ENCODE data around the gene HRNR. TPM values are rescaled to one million over a fixed set of nuclear protein-coding genes. Genes with fewer than 3 reads are reported as not detected.
A peak's percentile ranks its signal among the peaks of the same experiment; 100 is the strongest.

The HRNR gene
- total and polyA plus RNA-seq, 4 donors: 0.02 TPM; not detected in 3

GRCh38 chr1:152190589-152190988, 33.4 kb downstream of the HRNR start:
- Histone ChIP-seq H3K27me3 (ENCODE audit: control insufficient read depth in 3 of 3, insufficient read depth in 3 of 3, low read length in 2 of 3) (no peaks in the 10 kb centered on the region), H3K4me1 (ENCODE audit: control insufficient read depth in 5 of 5, insufficient read depth in 5 of 5, low read length in 5 of 5) (peaks cover 0 to 11% (median 0%) of the 10 kb centered on the region in 5 donors), H3K4me3 (no peak overlapping the region), H3K27ac (ENCODE audit: low read depth in 1 of 2, low read length in 1 of 2) (no peak overlapping the region), H3K36me3 (ENCODE audit: control insufficient read depth in 4 of 4, insufficient read depth in 4 of 4, low read length in 4 of 4) (no peaks in the 10 kb centered on the region), H3K9ac (ENCODE audit: insufficient read depth in 1 of 2, low read length in 2 of 2) (no peak overlapping the region), H3K9me3 (ENCODE audit: control insufficient read depth in 4 of 4, insufficient read depth in 3 of 4, low read length in 3 of 4) (no peaks in the 10 kb centered on the region)
- WGBS, 2 donors: 31 to 47% methylated on average over 2 of the region's 2 CpGs
- ATAC-seq (ENCODE audit: insufficient read depth, low FRiP score) (no peak), DNase-seq (peak in 2 of 3 donors; percentile 4 to 41)
- TF ChIP-seq, protein P1, sequence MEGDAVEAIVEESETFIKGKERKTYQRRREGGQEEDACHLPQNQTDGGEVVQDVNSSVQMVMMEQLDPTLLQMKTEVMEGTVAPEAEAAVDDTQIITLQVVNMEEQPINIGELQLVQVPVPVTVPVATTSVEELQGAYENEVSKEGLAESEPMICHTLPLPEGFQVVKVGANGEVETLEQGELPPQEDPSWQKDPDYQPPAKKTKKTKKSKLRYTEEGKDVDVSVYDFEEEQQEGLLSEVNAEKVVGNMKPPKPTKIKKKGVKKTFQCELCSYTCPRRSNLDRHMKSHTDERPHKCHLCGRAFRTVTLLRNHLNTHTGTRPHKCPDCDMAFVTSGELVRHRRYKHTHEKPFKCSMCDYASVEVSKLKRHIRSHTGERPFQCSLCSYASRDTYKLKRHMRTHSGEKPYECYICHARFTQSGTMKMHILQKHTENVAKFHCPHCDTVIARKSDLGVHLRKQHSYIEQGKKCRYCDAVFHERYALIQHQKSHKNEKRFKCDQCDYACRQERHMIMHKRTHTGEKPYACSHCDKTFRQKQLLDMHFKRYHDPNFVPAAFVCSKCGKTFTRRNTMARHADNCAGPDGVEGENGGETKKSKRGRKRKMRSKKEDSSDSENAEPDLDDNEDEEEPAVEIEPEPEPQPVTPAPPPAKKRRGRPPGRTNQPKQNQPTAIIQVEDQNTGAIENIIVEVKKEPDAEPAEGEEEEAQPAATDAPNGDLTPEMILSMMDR (IDR thresholded peaks at IDR 0.05; ENCODE audit: control extremely low read depth, extremely low read depth): no peak

GRCh38 chr1:152189657-152190442, 34.1 kb downstream of the HRNR start:
- ATAC-seq (ENCODE audit: insufficient read depth, low FRiP score) (no peak), DNase-seq (peak; percentile 27 to 59 (median 29))
- no peaks in the 10 kb centered on the region for H3K36me3 ChIP-seq (ENCODE audit: control insufficient read depth in 4 of 4, insufficient read depth in 4 of 4, low read length in 4 of 4)
- H3K27me3 ChIP-seq (ENCODE audit: control insufficient read depth in 3 of 3, insufficient read depth in 3 of 3, low read length in 2 of 3): no peaks in the 10 kb centered on the region
- H3K4me1 ChIP-seq (ENCODE audit: control insufficient read depth in 5 of 5, insufficient read depth in 5 of 5, low read length in 5 of 5): peaks cover 0 to 11% (median 0%) of the 10 kb centered on the region in 5 donors
- TF ChIP-seq, protein P1 (IDR thresholded peaks at IDR 0.05; ENCODE audit: control extremely low read depth, extremely low read depth): peak; percentile 53
- H3K9ac ChIP-seq (ENCODE audit: insufficient read depth in 1 of 2, low read length in 2 of 2): no peak overlapping the region
- H3K9me3 ChIP-seq (ENCODE audit: control insufficient read depth in 4 of 4, insufficient read depth in 3 of 4, low read length in 3 of 4): no peaks in the 10 kb centered on the region
- WGBS, 2 donors: 18 to 19% methylated on average over 9 of the region's 9 CpGs
- H3K27ac ChIP-seq (ENCODE audit: low read depth in 1 of 2, low read length in 1 of 2): no peak overlapping the region
- no peak overlapping the region for H3K4me3 ChIP-seq

DNA sequence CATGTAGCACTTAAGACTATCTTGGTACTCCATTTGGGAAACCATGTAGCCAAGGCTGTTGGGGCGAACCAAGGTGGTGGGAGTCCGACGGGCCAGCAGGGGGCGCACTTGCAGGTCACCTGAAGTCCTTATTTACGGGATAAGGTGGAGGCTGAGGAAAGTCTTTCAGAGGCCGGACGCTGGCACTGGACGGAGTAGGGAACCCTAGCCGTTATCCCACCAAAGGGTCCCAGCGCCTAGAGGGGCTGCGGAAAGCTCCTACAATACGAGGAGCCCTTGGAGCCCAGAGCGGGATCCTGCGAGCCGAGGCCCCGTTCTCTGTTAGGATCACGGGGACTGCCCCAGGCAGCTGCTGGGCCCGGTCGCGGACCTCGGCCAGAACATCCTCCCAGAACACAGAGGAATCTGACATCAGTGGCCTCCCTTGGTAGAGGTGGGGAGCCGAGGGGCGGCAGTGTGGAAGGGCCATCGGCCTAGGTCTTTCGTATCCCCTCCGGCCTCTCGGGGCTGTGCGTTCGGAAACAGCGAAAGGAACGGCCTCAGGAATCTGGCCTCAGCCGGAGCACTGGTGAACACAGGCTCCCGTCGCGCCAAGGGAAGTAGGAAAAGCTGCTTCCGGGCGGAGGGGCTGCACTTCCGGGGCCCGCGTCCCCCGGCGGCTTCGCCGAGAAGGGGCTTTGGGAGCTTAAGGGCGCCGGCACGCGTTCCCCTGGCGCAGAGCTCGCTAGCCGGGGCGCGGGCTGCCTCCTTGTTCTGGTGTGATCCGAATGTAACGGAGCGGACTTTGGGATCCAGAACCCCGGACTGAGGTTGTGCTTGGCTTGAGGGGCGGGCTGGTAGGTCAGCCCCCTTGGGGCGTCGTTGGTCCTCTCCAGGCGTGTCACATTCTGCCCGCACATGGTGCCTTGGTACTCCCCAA, 35.1 kb downstream of the HRNR start:
- TF ChIP-seq, protein P1 (IDR thresholded peaks at IDR 0.05; ENCODE audit: control extremely low read depth, extremely low read depth): peak; percentile 56
- ATAC-seq (ENCODE audit: insufficient read depth, low FRiP score) (peak; percentile 17), DNase-seq (peak; percentile 24 to 60 (median 47))
- H3K9me3 ChIP-seq (ENCODE audit: control insufficient read depth in 4 of 4, insufficient read depth in 3 of 4, low read length in 3 of 4): no peaks in the 10 kb centered on the region
- H3K4me3 ChIP-seq: peak overlapping the region; percentile 35
- H3K27me3 ChIP-seq (ENCODE audit: control insufficient read depth in 3 of 3, insufficient read depth in 3 of 3, low read length in 2 of 3): no peaks in the 10 kb centered on the region
- H3K4me1 ChIP-seq (ENCODE audit: control insufficient read depth in 5 of 5, insufficient read depth in 5 of 5, low read length in 5 of 5): peaks cover 0 to 11% (median 0%) of the 10 kb centered on the region in 5 donors
- H3K9ac ChIP-seq (ENCODE audit: insufficient read depth in 1 of 2, low read length in 2 of 2): peak overlapping the region in 1 of 2 donors; percentile 26
- H3K36me3 ChIP-seq (ENCODE audit: control insufficient read depth in 4 of 4, insufficient read depth in 4 of 4, low read length in 4 of 4): no peaks in the 10 kb centered on the region
- H3K27ac ChIP-seq (ENCODE audit: low read depth in 1 of 2, low read length in 1 of 2): peak overlapping the region in 1 of 2 donors; percentile 33
- 1 to 16% methylated on average over 62 of the region's 62 CpGs for WGBS, 2 donors
